NCI-H82 treated with DMSO at 0.1 percent for 48 hours (cell line): ENCODE data around the gene BAAT.

Experiments
- DNase-seq: peaks from one replicate; lab custom pipeline; 2025; ENCODE audit not compliant: unreplicated experiment; lab: John Stamatoyannopoulos, UW

BAAT gene

GRCh38 chr9:101398930-101399642 is 14.3 kb upstream of the BAAT start:
- DNase-seq = no peak

- DNase-seq = peak; percentile 96
Measured at GRCh38 chr9:101398068-101398929, 13.5 kb upstream of the BAAT start, which contains the start of the genes MRPL50 and ZNF189. TSS of gene MRPL50 (minus strand) at chr9:101398618. CDS start at chr9:101398592, 26 bp downstream. TSS of gene ZNF189 (plus strand) at chr9:101398851. CDS start at chr9:101399157, 306 bp downstream.

GRCh38 chr9:101397746-101398067 is 12.9 kb upstream of the BAAT start:
- no peak for DNase-seq

- DNase-seq = no peak
Measured at GRCh38 chr9:101394687-101395086, 9.9 kb upstream of the BAAT start.

- no peak for DNase-seq
Measured at GRCh38 chr9:101393135-101393534, 8.3 kb upstream of the BAAT start.

- DNase-seq = no peak
Measured at GRCh38 chr9:101388507-101388993, 3.7 kb upstream of the BAAT start.

- DNase-seq = peak; percentile 7
Measured at GRCh38 chr9:101387871-101388506, 3.2 kb upstream of the BAAT start.

- no peak for DNase-seq
Measured at GRCh38 chr9:101383361-101383760, 1.4 kb downstream of the BAAT start.

GRCh38 chr9:101381833-101382342 is 2.9 kb downstream of the BAAT start:
- no peak for DNase-seq

- no peak for DNase-seq
Measured at GRCh38 chr9:101381118-101381517, 3.7 kb downstream of the BAAT start.

GRCh38 chr9:101380295-101380694 is 4.5 kb downstream of the BAAT start:
- DNase-seq = no peak

- no peak for DNase-seq
Measured at GRCh38 chr9:101376111-101376848, 8.5 kb downstream of the BAAT start.

GRCh38 chr9:101375546-101375945 is 9.3 kb downstream of the BAAT start:
- DNase-seq = no peak

GRCh38 chr9:101372327-101373118 is 12.3 kb downstream of the BAAT start:
- no peak for DNase-seq

- DNase-seq = no peak
Measured at GRCh38 chr9:101371813-101372212, 13.0 kb downstream of the BAAT start.

GRCh38 chr9:101369884-101370531 is 14.8 kb downstream of the BAAT start:
- no peak for DNase-seq

GRCh38 chr9:101369286-101369685 is 15.5 kb downstream of the BAAT start:
- DNase-seq = no peak

GRCh38 chr9:101367323-101367722 is 17.5 kb downstream of the BAAT start:
- no peak for DNase-seq

GRCh38 chr9:101366038-101366756 is 18.6 kb downstream of the BAAT start:
- DNase-seq = no peak
